GM23338 (cell line): ENCODE results near the gene ZNF346.

ENCODE experiments used
- CREB1 ChIP-seq: fragments of 250-450 bp; sonication (Bioruptor Pico); IDR thresholded peaks from 2 replicates; pipeline ENCODE4 v1.5.0; 2020; ENCODE audit warnings: low read depth, mild to moderate bottlenecking, moderate library complexity
- EZH2 ChIP-seq: fragments of 200-600 bp; sonication (generic); IDR thresholded peaks from one replicate; pipeline ENCODE4 v1.8.0; 2017; ENCODE audit warnings: antibody characterized with exemption, mild to moderate bottlenecking, low read depth; ENCODE audit not compliant: unreplicated experiment
- EZH2phosphoT487 ChIP-seq: fragments of 200-600 bp; sonication (generic); IDR thresholded peaks from one replicate; pipeline ENCODE4 v1.8.1; 2018; ENCODE audit warnings: antibody characterized with exemption; ENCODE audit not compliant: unreplicated experiment
- JUNB ChIP-seq: IDR thresholded peaks from one replicate; pipeline ENCODE4 v1.6.1; 2016; ENCODE audit warnings: antibody characterized with exemption; ENCODE audit not compliant: unreplicated experiment
- POLR2AphosphoS5 ChIP-seq: IDR thresholded peaks from 2 replicates; pipeline ENCODE4 v1.6.1; 2016; ENCODE audit warnings: antibody characterized with exemption, low read depth
- STAT1 ChIP-seq: IDR thresholded peaks from one replicate; pipeline ENCODE4 v1.6.1; 2016; ENCODE audit warnings: antibody characterized with exemption; ENCODE audit not compliant: unreplicated experiment
- ZNF114 ChIP-seq: fragments of 250-450 bp; sonication (Bioruptor Pico); IDR thresholded peaks from 2 replicates; pipeline ENCODE4 v1.5.0; 2020; ENCODE audit warnings: mild to moderate bottlenecking, moderate library complexity
- ZNF331 ChIP-seq: fragments of 250-450 bp; sonication (Bioruptor Pico); IDR thresholded peaks from 2 replicates; pipeline ENCODE4 v1.5.0; 2020; ENCODE audit warnings: low read depth, mild to moderate bottlenecking, moderate library complexity
- TF ChIP-seq, protein P1 (sequence below), 2 experiments: fragments of 200-600 bp in 1 of 2; sonication (generic) in 1 of 2; conservative IDR thresholded peaks; 2 replicates each; pipeline versions ENCODE4 v1.5.1 to v1.6.1; 2016 to 2017; ENCODE audit warnings: antibody characterized with exemption in 2 of 2, low read depth in 2 of 2, mild to moderate bottlenecking in 2 of 2, moderate library complexity in 1 of 2
- TF ChIP-seq, protein P2 (sequence below): fragments of 250-450 bp; sonication (Bioruptor Pico); IDR thresholded peaks from 2 replicates; pipeline ENCODE4 v1.5.0; 2020; ENCODE audit warnings: mild to moderate bottlenecking, moderate library complexity
- TF ChIP-seq, protein P3 (sequence below): IDR thresholded peaks from one replicate; pipeline ENCODE4 v1.6.1; 2018; ENCODE audit warnings: antibody characterized with exemption; ENCODE audit not compliant: unreplicated experiment
- TF ChIP-seq, protein P4 (sequence below): IDR thresholded peaks from 2 replicates; pipeline ENCODE4 v1.6.1; 2016; ENCODE audit warnings: antibody characterized with exemption

DNA sequence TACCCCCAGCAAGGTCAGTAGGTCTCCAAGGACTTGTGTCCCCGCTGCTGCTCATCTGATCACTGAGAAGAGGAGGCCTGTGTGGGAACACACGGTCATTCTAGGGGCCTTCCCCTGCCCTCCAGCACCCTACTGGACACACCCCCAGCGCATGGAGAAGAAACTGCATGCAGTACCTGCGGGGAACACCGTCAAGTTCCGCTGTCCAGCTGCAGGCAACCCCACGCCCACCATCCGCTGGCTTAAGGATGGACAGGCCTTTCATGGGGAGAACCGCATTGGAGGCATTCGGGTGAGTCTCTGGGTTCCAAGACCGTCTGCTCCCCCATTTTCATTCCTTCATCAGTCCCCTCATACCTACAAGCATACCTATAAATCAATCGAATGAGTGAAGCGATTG, 68.3 kb downstream of the ZNF346 start:
- TF ChIP-seq, protein P1, sequence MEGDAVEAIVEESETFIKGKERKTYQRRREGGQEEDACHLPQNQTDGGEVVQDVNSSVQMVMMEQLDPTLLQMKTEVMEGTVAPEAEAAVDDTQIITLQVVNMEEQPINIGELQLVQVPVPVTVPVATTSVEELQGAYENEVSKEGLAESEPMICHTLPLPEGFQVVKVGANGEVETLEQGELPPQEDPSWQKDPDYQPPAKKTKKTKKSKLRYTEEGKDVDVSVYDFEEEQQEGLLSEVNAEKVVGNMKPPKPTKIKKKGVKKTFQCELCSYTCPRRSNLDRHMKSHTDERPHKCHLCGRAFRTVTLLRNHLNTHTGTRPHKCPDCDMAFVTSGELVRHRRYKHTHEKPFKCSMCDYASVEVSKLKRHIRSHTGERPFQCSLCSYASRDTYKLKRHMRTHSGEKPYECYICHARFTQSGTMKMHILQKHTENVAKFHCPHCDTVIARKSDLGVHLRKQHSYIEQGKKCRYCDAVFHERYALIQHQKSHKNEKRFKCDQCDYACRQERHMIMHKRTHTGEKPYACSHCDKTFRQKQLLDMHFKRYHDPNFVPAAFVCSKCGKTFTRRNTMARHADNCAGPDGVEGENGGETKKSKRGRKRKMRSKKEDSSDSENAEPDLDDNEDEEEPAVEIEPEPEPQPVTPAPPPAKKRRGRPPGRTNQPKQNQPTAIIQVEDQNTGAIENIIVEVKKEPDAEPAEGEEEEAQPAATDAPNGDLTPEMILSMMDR (conservative IDR thresholded peaks at IDR 0.05; ENCODE audit: low read depth in 2 of 2): no peak
- TF ChIP-seq EZH2: no peak
- no peak for TF ChIP-seq POLR2AphosphoS5
- TF ChIP-seq EZH2phosphoT487: no peak
- no peak for TF ChIP-seq CREB1 (CRISPR knock-in tag)
- TF ChIP-seq, protein P2, sequence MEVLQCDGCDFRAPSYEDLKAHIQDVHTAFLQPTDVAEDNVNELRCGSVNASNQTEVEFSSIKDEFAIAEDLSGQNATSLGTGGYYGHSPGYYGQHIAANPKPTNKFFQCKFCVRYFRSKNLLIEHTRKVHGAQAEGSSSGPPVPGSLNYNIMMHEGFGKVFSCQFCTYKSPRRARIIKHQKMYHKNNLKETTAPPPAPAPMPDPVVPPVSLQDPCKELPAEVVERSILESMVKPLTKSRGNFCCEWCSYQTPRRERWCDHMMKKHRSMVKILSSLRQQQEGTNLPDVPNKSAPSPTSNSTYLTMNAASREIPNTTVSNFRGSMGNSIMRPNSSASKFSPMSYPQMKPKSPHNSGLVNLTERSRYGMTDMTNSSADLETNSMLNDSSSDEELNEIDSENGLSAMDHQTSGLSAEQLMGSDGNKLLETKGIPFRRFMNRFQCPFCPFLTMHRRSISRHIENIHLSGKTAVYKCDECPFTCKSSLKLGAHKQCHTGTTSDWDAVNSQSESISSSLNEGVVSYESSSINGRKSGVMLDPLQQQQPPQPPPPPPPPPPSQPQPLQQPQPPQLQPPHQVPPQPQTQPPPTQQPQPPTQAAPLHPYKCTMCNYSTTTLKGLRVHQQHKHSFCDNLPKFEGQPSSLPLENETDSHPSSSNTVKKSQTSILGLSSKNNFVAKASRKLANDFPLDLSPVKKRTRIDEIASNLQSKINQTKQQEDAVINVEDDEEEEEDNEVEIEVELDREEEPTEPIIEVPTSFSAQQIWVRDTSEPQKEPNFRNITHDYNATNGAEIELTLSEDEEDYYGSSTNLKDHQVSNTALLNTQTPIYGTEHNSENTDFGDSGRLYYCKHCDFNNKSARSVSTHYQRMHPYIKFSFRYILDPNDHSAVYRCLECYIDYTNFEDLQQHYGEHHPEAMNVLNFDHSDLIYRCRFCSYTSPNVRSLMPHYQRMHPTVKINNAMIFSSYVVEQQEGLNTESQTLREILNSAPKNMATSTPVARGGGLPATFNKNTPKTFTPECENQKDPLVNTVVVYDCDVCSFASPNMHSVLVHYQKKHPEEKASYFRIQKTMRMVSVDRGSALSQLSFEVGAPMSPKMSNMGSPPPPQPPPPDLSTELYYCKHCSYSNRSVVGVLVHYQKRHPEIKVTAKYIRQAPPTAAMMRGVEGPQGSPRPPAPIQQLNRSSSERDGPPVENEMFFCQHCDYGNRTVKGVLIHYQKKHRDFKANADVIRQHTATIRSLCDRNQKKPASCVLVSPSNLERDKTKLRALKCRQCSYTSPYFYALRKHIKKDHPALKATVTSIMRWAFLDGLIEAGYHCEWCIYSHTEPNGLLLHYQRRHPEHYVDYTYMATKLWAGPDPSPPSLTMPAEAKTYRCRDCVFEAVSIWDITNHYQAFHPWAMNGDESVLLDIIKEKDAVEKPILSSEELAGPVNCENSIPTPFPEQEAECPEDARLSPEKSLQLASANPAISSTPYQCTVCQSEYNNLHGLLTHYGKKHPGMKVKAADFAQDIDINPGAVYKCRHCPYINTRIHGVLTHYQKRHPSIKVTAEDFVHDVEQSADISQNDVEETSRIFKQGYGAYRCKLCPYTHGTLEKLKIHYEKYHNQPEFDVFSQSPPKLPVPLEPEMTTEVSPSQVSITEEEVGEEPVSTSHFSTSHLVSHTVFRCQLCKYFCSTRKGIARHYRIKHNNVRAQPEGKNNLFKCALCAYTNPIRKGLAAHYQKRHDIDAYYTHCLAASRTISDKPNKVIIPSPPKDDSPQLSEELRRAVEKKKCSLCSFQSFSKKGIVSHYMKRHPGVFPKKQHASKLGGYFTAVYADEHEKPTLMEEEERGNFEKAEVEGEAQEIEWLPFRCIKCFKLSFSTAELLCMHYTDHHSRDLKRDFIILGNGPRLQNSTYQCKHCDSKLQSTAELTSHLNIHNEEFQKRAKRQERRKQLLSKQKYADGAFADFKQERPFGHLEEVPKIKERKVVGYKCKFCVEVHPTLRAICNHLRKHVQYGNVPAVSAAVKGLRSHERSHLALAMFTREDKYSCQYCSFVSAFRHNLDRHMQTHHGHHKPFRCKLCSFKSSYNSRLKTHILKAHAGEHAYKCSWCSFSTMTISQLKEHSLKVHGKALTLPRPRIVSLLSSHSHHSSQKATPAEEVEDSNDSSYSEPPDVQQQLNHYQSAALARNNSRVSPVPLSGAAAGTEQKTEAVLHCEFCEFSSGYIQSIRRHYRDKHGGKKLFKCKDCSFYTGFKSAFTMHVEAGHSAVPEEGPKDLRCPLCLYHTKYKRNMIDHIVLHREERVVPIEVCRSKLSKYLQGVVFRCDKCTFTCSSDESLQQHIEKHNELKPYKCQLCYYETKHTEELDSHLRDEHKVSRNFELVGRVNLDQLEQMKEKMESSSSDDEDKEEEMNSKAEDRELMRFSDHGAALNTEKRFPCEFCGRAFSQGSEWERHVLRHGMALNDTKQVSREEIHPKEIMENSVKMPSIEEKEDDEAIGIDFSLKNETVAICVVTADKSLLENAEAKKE (CRISPR knock-in tag): no peak
- TF ChIP-seq, protein P3, sequence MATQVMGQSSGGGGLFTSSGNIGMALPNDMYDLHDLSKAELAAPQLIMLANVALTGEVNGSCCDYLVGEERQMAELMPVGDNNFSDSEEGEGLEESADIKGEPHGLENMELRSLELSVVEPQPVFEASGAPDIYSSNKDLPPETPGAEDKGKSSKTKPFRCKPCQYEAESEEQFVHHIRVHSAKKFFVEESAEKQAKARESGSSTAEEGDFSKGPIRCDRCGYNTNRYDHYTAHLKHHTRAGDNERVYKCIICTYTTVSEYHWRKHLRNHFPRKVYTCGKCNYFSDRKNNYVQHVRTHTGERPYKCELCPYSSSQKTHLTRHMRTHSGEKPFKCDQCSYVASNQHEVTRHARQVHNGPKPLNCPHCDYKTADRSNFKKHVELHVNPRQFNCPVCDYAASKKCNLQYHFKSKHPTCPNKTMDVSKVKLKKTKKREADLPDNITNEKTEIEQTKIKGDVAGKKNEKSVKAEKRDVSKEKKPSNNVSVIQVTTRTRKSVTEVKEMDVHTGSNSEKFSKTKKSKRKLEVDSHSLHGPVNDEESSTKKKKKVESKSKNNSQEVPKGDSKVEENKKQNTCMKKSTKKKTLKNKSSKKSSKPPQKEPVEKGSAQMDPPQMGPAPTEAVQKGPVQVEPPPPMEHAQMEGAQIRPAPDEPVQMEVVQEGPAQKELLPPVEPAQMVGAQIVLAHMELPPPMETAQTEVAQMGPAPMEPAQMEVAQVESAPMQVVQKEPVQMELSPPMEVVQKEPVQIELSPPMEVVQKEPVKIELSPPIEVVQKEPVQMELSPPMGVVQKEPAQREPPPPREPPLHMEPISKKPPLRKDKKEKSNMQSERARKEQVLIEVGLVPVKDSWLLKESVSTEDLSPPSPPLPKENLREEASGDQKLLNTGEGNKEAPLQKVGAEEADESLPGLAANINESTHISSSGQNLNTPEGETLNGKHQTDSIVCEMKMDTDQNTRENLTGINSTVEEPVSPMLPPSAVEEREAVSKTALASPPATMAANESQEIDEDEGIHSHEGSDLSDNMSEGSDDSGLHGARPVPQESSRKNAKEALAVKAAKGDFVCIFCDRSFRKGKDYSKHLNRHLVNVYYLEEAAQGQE: no peak
- TF ChIP-seq JUNB: no peak
- TF ChIP-seq, protein P4, sequence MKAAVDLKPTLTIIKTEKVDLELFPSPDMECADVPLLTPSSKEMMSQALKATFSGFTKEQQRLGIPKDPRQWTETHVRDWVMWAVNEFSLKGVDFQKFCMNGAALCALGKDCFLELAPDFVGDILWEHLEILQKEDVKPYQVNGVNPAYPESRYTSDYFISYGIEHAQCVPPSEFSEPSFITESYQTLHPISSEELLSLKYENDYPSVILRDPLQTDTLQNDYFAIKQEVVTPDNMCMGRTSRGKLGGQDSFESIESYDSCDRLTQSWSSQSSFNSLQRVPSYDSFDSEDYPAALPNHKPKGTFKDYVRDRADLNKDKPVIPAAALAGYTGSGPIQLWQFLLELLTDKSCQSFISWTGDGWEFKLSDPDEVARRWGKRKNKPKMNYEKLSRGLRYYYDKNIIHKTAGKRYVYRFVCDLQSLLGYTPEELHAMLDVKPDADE: no peak
- no peak for TF ChIP-seq STAT1
- TF ChIP-seq ZNF331 (CRISPR knock-in tag): no peak
- TF ChIP-seq ZNF114 (CRISPR knock-in tag): no peak
